ENCODE measurements around the gene PTH.

- TF ChIP-seq CTCF (IDR thresholded peaks at IDR 0.05; ENCODE audit: insufficient read depth, low read depth, low read length) (no peak), EZH2 (IDR thresholded peaks at IDR 0.05; ENCODE audit: insufficient read depth, low read length) (no peak)
Observed at GRCh38 chr11:13445588-13445987, 50.2 kb downstream of the PTH start.

Measured in astrocyte (in vitro differentiated cells and primary cell).